Pons (tissue), 1 donor: ENCODE results near the gene PRSS21.

Experiments used
- DNase-seq: peaks from one replicate; pipeline ENCODE4 v3.0.0-alpha.2; 2016; ENCODE audit warnings: low spot score

PRSS21 gene

DNA sequence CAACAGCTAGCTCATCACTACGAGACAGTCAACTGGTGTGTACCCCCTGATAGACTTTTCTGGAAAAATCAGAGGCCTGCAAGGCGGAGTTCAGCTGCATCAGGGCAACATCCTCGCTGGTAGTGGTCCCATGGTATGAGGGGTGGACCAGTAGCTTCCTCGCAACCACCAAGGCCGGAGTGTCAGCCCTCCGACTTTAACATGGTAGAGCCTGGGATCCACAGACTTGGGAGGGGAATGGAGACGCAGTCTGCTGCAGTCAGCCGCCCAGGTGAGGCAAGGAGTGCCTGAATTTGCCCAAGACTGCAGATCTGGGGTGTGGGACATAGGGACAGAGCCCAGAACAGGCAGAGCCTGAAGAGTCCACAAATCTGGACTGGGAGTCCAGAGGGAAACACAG lies 26.5 kb downstream of the PRSS21 start:
- DNase-seq, result no peak

- DNase-seq, result no peak
These were observed 28.1 kb downstream of the PRSS21 start for GRCh38 chr16:2845116-2845515.

DNA sequence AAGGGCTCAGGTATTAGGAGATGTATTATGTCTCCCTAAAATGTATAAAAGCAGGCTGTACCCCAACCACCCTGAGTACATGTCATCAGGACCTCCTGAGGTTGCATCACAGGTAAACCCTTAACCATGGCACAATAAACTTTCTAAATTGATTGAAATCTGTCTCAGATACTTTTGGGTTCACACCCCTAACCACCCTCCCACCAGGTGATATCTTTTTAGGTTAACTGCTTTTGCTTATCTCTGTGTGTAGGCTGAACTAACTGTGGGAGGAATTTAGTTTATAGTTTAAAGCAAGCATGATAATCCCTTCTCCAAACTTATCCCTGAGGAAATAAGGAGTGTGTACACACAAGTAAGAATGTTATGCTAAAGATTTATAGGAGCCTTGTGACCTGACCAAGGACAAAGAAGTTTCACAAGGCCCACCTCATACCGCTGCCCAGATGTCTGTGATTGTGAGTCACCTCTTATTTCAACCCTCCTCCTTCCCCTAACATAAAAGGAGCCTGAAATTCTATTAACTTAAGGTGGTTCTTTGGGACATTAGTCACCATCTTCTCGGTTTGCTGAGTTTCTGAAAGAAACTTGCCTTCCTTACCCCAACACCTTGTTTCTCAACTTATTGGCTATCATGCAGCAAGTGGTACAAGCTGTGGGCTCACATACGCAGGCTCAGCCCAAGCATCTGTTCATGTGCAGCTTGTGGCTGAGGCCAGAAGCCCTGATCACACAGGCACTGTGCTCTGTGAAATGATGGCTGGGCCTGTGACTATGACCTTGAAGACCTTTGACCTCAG lies 29.7 kb downstream of the PRSS21 start:
- no peak for DNase-seq

- no peak for DNase-seq
These were observed 32.1 kb downstream of the PRSS21 start for GRCh38 chr16:2848933-2849725.

- no peak for DNase-seq
These were observed 35.1 kb downstream of the PRSS21 start for GRCh38 chr16:2852003-2852730.

GRCh38 chr16:2852731-2853507 lies 35.9 kb downstream of the PRSS21 start:
- DNase-seq, result no peak

- DNase-seq, result no peak
These were observed 36.6 kb downstream of the PRSS21 start for GRCh38 chr16:2853531-2854073.

GRCh38 chr16:2854700-2855309 lies 37.8 kb downstream of the PRSS21 start:
- no peak for DNase-seq

- no peak for DNase-seq
These were observed 38.5 kb downstream of the PRSS21 start for GRCh38 chr16:2855536-2855935.

GRCh38 chr16:2856061-2856670 lies 39.1 kb downstream of the PRSS21 start:
- no peak for DNase-seq

- DNase-seq, result no peak
These were observed 39.8 kb downstream of the PRSS21 start for GRCh38 chr16:2856686-2857450.

- DNase-seq, result no peak
These were observed 40.6 kb downstream of the PRSS21 start, which contains the start of gene PRSS22 for GRCh38 chr16:2857451-2858244. Gene PRSS22 (minus strand): TSS chr16:2858170. CDS start chr16:2858104, 66 bp downstream.

DNA sequence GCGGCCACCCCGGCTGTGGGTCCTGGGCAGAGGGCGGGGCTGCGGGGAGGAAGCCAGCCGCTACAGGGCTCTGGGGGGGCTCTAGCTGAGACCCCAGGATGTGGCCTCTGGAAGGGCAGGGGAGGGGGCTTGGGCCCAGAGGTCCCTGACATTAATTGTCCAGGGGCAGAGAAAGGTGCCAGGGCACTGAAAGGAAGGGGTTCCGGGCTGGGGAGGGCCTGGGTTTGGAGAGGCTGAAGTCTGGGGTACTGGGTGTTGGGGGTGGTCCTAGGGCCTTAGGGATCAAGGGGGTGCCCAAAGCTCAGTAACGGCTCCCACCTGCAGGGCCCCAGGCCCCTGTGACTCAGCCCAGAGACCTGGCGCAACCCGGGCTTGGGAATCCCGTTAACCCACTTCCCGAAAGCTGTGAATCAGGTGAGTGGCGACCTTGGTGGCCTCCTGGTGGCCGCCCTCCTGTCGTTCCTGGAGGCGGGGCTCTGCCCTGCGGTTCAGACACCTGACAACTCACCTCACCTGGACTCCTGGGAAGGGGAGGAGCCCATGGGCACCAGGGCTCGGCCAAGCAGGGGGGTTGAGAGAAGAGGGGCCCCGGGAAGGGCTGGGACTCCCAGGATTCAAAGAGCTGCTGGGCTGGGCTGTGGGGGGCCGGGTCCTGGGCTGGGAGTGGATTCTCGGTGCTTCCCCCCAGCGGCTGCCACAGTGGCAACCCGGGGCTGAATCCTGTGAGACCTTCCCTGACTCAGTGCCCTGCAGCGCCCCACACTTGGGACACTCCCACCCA lies 41.4 kb downstream of the PRSS21 start:
- DNase-seq, result no peak

GRCh38 chr16:2859686-2860265 lies 42.7 kb downstream of the PRSS21 start:
- no peak for DNase-seq

DNA sequence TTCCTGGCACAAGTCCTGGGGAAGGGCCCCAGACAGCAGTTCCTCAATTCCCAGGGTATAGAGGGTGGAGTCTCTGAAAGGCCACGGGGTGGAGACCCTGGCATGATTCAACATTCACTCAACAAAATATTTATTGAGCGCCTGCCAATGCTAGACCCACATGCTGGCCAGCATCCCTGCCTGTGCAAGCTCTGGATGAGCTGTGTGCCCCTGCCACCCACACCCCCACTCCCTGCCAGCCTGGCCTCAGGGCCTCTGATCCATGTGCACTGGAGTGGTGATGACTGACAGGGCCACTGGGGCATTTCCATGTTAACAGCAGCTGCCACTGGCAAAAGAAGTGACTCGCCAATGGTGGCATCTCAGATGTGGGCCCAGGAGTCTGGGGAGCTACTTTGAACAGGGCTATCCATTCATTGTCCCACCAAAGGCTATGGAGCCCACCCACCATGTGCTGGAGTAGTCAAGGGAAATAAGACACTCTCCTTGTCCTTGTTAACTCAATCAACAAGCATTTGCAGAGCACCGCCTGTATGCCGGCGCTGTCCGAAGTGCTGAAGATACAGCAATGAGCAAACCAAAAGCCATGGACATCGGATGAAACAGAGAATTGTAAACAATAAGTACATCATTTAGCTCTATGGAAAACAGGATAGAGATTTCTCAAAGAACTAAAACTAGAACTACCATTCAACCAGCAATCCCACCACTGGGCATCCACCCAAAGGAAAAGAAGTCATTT lies 44.0 kb downstream of the PRSS21 start:
- no peak for DNase-seq

GRCh38 chr16:2865651-2866050 lies 48.6 kb downstream of the PRSS21 start:
- no peak for DNase-seq

DNA sequence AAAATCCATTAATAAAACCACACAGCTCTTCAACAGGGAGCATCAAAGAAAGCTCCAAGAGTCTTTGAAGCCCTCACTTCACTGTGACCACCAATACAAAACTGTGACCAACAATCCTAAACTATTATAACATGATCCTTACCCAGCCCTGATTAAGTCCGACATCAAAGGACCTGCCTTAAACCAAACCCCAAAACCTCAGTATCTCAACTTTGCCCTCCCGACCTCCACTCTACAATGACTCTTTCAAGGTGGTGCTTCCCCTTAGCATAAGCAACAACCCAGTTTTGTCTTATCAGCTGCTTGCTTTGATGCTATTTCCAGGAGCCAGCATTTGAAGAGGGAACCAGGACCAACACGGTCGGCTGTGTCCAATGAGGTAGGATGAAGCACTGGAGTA lies 49.4 kb downstream of the PRSS21 start:
- DNase-seq, result no peak
